GM19025 (cell line): ENCODE data around the gene ARHGEF4.
"Not testable (repeated sequence)": the region's sequence is repeated elsewhere in the genome, so short reads cannot be mapped to it uniquely, and the experiment has no call there.

Source experiments
- ATAC-seq: cut with Tn5 transposase; IDR thresholded peaks from one replicate; pipeline ENCODE4 v1.9.1; 2021; ENCODE audit warnings: mild to moderate bottlenecking, low read depth, moderate library complexity; ENCODE audit not compliant: unreplicated experiment

Gene ARHGEF4

DNA sequence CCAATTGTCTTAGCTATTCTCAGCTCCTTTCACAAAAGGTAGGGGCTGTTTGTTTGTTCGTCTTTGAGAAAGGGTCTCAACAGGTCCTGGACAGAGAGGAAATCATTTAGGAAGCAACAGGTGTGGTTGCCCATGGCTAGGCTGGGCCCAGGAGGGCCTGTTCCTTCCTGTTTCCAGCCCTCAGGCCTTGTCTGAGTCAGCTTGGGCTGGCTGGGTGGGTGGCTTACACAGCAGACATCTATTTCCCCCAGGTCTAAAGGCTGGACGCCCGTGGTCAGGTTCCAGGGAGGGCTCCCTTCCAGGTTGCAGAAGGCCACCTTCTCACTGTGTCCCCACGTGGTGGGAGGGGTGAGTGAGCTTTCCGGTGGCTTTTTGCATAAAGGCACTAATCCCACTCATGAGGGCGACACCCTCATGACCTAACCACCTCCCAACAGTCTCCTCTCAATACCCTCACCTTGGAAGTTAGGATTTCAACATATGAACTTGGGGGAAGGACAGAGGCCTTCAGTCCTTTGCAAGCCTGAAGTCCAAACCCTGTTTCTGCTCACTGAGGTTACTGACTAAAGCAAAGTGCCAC, 45.5 kb downstream of the ARHGEF4 start:
- no peak for ATAC-seq

GRCh38 chr2:130882991-130883390, 46.3 kb downstream of the ARHGEF4 start:
- no peak for ATAC-seq

DNA sequence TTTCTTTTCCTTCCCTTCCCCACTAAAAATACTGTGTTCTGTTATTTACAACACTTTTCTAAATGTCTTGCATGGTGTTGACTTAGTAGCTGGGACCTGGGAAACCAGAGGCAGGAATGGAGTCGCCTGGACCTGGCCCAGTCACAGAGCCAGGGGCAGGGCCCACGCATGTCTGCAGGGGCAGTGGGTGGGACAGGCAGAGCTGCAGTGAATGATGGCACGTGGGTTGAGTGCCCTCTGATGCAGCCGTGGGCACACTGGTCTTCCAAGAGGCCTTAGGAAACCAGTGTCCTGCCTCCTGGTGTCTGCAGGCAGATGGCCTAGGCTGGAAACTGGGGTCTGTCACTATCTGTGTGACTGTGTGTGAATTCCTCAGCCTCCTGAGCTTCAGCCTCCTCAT, 46.8 kb downstream of the ARHGEF4 start:
- ATAC-seq = no peak

DNA sequence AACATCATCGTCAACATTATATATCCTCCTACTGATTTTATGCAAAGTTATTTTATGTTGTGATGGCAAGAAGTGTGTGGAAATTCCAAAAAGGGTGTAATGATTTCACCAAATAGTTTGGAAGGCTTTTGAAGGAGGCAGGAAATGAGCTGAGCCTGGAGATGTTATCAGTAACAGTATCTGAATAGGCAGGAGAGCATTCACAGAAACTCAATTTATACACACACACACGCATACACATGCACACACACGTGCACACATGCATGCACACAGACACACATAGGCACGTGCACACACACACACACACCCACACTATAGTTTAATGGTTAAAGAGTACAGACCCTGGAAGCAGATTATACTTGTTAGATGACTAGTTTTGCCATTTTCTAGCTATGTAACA, 47.3 kb downstream of the ARHGEF4 start:
- ATAC-seq = no peak

GRCh38 chr2:130884503-130884902, 47.8 kb downstream of the ARHGEF4 start:
- no peak for ATAC-seq

- no peak for ATAC-seq
Observed at GRCh38 chr2:130887643-130888042, 50.9 kb downstream of the ARHGEF4 start.

GRCh38 chr2:130890941-130891669, 54.4 kb downstream of the ARHGEF4 start:
- no peak for ATAC-seq

GRCh38 chr2:130891966-130892365, 55.3 kb downstream of the ARHGEF4 start:
- no peak for ATAC-seq

DNA sequence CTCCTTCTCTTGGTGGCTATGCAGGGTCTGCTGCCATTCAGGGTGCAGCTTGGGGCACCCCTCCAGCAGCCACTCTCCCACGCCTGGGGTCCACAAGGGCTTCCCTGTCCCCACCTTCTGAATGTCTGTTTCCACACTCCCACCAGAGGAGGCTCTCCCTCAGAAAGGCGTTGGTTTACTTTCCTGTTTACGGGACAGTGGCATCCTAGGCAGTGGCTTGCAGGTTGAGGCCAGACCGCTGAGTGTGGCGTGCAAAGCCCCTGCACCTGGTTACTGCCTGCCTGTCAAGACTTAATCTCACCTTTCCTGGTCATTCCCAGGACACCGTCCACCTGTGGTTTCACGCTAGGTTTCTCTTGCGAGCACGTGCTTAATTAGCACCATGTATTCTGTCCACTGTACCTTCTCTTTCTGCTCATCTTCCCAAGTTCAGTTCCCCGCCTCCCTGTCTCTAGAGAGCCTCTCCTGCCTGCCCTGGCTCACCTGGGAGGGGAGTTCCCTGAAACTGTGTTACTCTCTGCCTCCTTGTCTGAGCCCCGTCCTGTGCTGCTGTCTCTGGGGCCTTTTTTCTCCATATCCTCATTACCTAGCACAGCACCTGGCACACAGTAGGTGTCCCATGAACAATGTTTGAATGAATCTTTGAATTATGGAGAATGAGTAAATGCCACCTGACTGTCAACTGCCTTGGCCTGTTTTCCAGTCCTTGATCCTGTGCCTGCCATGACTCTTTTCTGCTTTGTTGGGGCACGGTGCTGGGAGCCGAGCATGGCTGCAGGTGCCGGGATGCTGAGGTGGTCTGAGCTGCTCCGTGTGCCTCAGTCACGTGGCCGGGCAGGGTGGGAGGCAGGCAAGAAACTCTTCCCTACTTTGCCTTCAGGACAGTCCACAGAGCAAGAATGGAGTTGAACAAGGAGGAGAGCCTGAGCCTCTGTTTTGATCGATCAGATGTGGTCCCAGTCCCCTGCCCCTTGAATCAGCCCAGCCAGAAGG, 56.4 kb downstream of the ARHGEF4 start:
- ATAC-seq = no peak

DNA sequence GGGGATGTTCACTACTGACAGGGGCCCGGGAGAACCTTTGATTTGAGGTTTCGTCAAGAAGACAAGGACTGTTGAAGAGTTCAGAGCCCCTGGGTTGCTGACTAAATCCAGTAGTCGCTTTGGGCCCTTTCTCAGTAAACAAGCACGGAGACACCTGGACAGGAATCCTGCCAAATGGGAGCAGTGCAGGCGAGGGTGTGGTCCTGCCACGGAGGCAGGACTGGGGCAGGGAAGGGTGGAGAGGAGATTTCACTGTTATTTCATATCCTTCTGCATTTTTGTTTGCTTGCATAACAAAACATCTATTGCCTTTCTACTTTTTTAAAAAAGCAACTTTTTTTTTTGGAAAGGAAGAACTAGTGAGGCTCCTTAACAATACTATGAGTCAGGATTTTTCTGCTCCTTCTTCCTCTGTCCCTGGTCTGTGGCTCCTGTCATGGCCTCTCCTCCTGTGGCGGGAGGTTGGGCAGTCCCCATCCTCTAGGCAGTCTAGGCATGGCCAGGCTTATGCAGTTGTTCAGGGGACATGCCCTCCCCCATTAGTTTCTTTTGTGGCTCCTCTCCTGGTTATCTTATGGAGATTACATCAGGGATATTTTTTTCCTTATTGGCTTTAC, 57.7 kb downstream of the ARHGEF4 start:
- no peak for ATAC-seq

DNA sequence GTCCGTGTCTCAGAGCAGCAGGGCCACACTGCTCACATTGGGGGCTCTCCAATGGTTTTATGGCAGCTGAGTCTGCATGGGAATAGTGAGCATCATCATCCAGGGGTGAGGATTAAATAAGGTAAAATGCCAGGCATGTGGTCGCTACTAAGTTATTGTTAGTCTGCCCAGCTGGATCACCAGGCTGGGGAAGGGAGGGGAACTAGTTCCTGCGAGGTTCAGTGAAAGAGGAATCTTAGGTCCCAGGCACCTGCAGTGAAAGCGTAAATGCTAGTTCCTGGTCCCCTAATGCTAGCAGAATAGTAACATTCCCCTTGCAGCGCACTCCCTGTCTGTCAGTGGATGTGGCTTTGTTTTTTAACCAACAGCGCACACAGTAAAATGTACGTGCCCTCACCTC, 60.1 kb downstream of the ARHGEF4 start:
- ATAC-seq = no peak

- no peak for ATAC-seq
Observed at GRCh38 chr2:130898553-130898952, 61.8 kb downstream of the ARHGEF4 start.

DNA sequence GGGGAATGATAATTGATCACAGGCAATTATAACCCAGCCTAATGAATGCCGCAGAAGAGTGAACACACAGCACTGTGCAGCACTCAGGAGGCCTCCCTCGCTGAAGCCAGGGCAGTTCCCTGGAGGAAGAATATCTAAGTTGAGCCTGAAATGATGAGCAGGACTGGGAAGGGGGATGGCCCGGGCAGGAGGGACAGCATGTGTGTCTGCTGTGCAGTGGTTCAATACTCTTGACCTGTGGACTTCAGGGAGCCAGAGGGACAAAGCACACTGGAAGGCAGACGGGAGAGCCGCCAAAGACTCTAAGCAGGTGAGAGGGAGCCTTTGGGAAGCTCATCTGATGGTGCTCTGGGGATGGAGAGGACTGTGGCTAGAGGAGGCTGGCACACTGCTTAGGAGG, 62.6 kb downstream of the ARHGEF4 start:
- ATAC-seq = no peak

DNA sequence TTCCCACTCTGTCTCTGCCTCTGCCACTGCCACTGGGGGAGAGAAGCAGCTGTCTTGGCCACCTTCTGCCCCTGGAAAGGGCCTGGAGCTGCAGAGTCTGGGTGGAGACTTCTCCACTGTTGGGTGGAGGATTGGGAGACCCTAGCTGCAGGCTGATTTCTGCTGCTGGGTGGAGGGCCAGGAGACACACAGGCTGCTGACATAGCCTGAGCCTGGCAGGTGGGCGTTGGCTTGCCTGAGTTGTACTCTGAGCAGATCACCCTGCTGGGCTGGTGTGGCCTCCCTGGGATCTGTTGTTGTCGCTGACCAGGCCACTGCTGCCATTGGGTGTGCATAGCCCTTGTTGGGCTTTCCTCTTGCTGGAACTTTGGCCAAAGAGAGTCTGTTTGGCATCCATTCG, 64.3 kb downstream of the ARHGEF4 start:
- ATAC-seq = no peak

- ATAC-seq = not testable (repeated sequence)
Observed at GRCh38 chr2:130901626-130902025, 64.9 kb downstream of the ARHGEF4 start.

- ATAC-seq = no peak
Observed at GRCh38 chr2:130908832-130909231, 72.1 kb downstream of the ARHGEF4 start.

- no peak for ATAC-seq
Observed at GRCh38 chr2:130910931-130911330, 74.2 kb downstream of the ARHGEF4 start.

- no peak for ATAC-seq
Observed at GRCh38 chr2:130911482-130911881, 74.8 kb downstream of the ARHGEF4 start.

GRCh38 chr2:130911996-130912395, 75.3 kb downstream of the ARHGEF4 start:
- ATAC-seq = no peak

GRCh38 chr2:130912471-130912870, 75.8 kb downstream of the ARHGEF4 start:
- ATAC-seq = no peak

GRCh38 chr2:130913891-130914290, 77.2 kb downstream of the ARHGEF4 start:
- ATAC-seq = no peak
